WERI-Rb-1 (cell line): Measurements from ENCODE around the gene ARPC1A.
"Not testable (repeated sequence)": the region's sequence is repeated elsewhere in the genome, so short reads cannot be mapped to it uniquely, and the experiment has no call there.

Experiments used
- DNase-seq: peaks from one replicate; pipeline ENCODE4 v3.0.0-alpha.2; 2020
- H3K27ac ChIP-seq: fragments of 250-450 bp; sonication (Bioruptor Pico); 2 replicates; pipeline ENCODE4 v1.5.1; 2020; ENCODE audit warnings: mild to moderate bottlenecking, moderate library complexity
- H3K27me3 ChIP-seq: fragments of 250-450 bp; sonication (Bioruptor Pico); 2 replicates; pipeline ENCODE4 v1.5.1; 2021; ENCODE audit warnings: mild to moderate bottlenecking, low read depth, moderate library complexity; ENCODE audit not compliant: insufficient read depth, severe bottlenecking
- H3K36me3 ChIP-seq: fragments of 250-450 bp; sonication (Bioruptor Pico); 2 replicates; pipeline ENCODE4 v1.5.1; 2020; ENCODE audit warnings: mild to moderate bottlenecking, moderate library complexity
- H3K4me3 ChIP-seq: 2 replicates; pipeline ENCODE4 v1.5.1; 2011; ENCODE audit warnings: low read depth, mild to moderate bottlenecking, control low read depth, low read length
- H3K9me3 ChIP-seq: fragments of 250-450 bp; sonication (Bioruptor Pico); 2 replicates; pipeline ENCODE4 v1.5.1; 2021; ENCODE audit warnings: mild to moderate bottlenecking, moderate library complexity; ENCODE audit not compliant: severe bottlenecking
- CTCF ChIP-seq: IDR thresholded peaks from 2 replicates; pipeline ENCODE4 v1.5.1; 2011; ENCODE audit warnings: low read depth, mild to moderate bottlenecking, control low read depth, inconsistent platforms, low read length

ARPC1A gene

GRCh38 chr7:99325592-99326407 is at the start of gene ARPC1A:
Gene ARPC1A, plus strand, starts transcription at chr7:99325898. Its CDS starts 7,456 bp downstream, at chr7:99333354.
- Histone ChIP-seq H3K9me3 (no peaks in the 10 kb centered on the region), H3K36me3 (peaks cover 20% of the 10 kb centered on the region), H3K4me3 (peak within 1 kb of the TSS; percentile 98), H3K27me3 (no peaks in the 10 kb centered on the region), H3K27ac (peak within 1 kb of the TSS; percentile 88)
- peak; percentile 32 for TF ChIP-seq CTCF
- peak; percentile 92 for DNase-seq

GRCh38 chr7:99278180-99278579 is 47.5 kb upstream of the ARPC1A start:
- Histone ChIP-seq H3K27ac (no peak overlapping the region), H3K27me3 (no peaks in the 10 kb centered on the region), H3K4me3 (no peak overlapping the region), H3K9me3 (no peaks in the 10 kb centered on the region), H3K36me3 (no peaks in the 10 kb centered on the region)
- TF ChIP-seq CTCF = peak; percentile 14; the same call in 1 of the 2 replicates
- DNase-seq = no peak

GRCh38 chr7:99284165-99284564 is 41.5 kb upstream of the ARPC1A start:
- H3K4me3 ChIP-seq, H3K9me3 ChIP-seq, H3K27ac ChIP-seq, DNase-seq, H3K36me3 ChIP-seq, H3K27me3 ChIP-seq: not testable (repeated sequence)

- DNase-seq = no peak
- no peak for TF ChIP-seq CTCF
- Histone ChIP-seq H3K9me3 (no peaks in the 10 kb centered on the region), H3K36me3 (no peaks in the 10 kb centered on the region), H3K27ac (no peak overlapping the region), H3K27me3 (no peaks in the 10 kb centered on the region), H3K4me3 (no peak overlapping the region)
These were observed 37.7 kb upstream of the ARPC1A start for GRCh38 chr7:99287779-99288534.

GRCh38 chr7:99289185-99289584 is 36.5 kb upstream of the ARPC1A start:
- Histone ChIP-seq H3K4me3 (no peak overlapping the region), H3K27ac (no peak overlapping the region), H3K9me3 (no peaks in the 10 kb centered on the region), H3K36me3 (no peaks in the 10 kb centered on the region), H3K27me3 (no peaks in the 10 kb centered on the region)
- TF ChIP-seq CTCF = no peak
- no peak for DNase-seq

GRCh38 chr7:99290148-99290547 is 35.5 kb upstream of the ARPC1A start:
- not testable (repeated sequence) for DNase-seq, H3K9me3 ChIP-seq, H3K27me3 ChIP-seq, H3K4me3 ChIP-seq, H3K27ac ChIP-seq, H3K36me3 ChIP-seq
